Neuronal stem cell (in vitro differentiated cells): ENCODE results near the gene SCGB1A1.

Experiments used
- DNase-seq: peaks from one replicate; pipeline ENCODE4 v3.0.0-alpha.2; 2013; ENCODE audit warnings: low spot score
- H2AFZ ChIP-seq: one replicate; pipeline ENCODE4 v1.6.1; 2013; ENCODE audit warnings: mild to moderate bottlenecking, low read length, inconsistent platforms
- H2AK5ac ChIP-seq: 2 replicates; pipeline ENCODE4 v1.6.1; 2013; ENCODE audit warnings: low read depth, mild to moderate bottlenecking, inconsistent platforms, low read length, moderate library complexity, mixed read lengths
- H2BK120ac ChIP-seq: 2 replicates; pipeline ENCODE4 v1.6.1; 2013; ENCODE audit warnings: low read depth, mild to moderate bottlenecking, inconsistent platforms, low read length, moderate library complexity, mixed read lengths
- H2BK12ac ChIP-seq: one replicate; pipeline ENCODE4 v1.6.1; 2013; ENCODE audit warnings: low read length, inconsistent platforms
- H2BK15ac ChIP-seq: 2 replicates; pipeline ENCODE4 v1.6.1; 2013; ENCODE audit warnings: mild to moderate bottlenecking, low read length, inconsistent platforms, mixed read lengths
- H2BK5ac ChIP-seq: one replicate; pipeline ENCODE4 v1.6.1; 2013; ENCODE audit warnings: inconsistent platforms, mild to moderate bottlenecking, low read length, moderate library complexity
- H3K14ac ChIP-seq: one replicate; pipeline ENCODE4 v1.6.1; 2013; ENCODE audit warnings: low read length, inconsistent platforms
- H3K18ac ChIP-seq: 2 replicates; pipeline ENCODE4 v1.6.1; 2013; ENCODE audit warnings: low read length, inconsistent platforms
- H3K23ac ChIP-seq: 2 replicates; pipeline ENCODE4 v1.6.1; 2013; ENCODE audit warnings: low read depth, mild to moderate bottlenecking, mixed read lengths, low read length, inconsistent platforms; ENCODE audit not compliant: poor library complexity
- H3K27ac ChIP-seq: replicated peaks from 3 replicates; pipeline ENCODE4 v1.5.1; 2013; ENCODE audit warnings: low read length, inconsistent platforms
- H3K27me3 ChIP-seq, 3 experiments: 2 replicates each; pipeline ENCODE4 v1.6.1; 2013; ENCODE audit warnings: low read length in 3 of 3, mild to moderate bottlenecking in 2 of 3, inconsistent platforms in 1 of 3, low read depth in 1 of 3, mixed read lengths in 1 of 3, moderate library complexity in 1 of 3; ENCODE audit not compliant: control insufficient read depth in 3 of 3, insufficient read depth in 3 of 3
- H3K36me3 ChIP-seq, 2 donors: replicated peaks in 1 of 2; 2 replicates each; pipeline ENCODE4 v1.6.1; 2013; ENCODE audit warnings: low read length in 2 of 2; ENCODE audit not compliant: control insufficient read depth in 2 of 2, insufficient read depth in 2 of 2
- H3K4ac ChIP-seq: 2 replicates; pipeline ENCODE4 v1.6.1; 2013; ENCODE audit warnings: inconsistent platforms, mild to moderate bottlenecking, low read length, moderate library complexity
- H3K4me1 ChIP-seq, 2 donors: 1 replicate in 1 of 2; 2 replicates in 1 of 2; pipeline ENCODE4 v1.6.1; 2013; ENCODE audit warnings: low read length in 2 of 2, low read depth in 1 of 2; ENCODE audit not compliant: control insufficient read depth in 2 of 2, insufficient read depth in 1 of 2
- H3K4me2 ChIP-seq: one replicate; pipeline ENCODE4 v1.6.1; 2013; ENCODE audit warnings: mild to moderate bottlenecking, low read length, inconsistent platforms; ENCODE audit not compliant: insufficient read depth, poor library complexity, severe bottlenecking
- H3K4me3 ChIP-seq, 2 donors: 2 replicates each; pipeline ENCODE4 v1.5.1; 2013; ENCODE audit warnings: low read length in 2 of 2, mild to moderate bottlenecking in 2 of 2, inconsistent platforms in 1 of 2, moderate library complexity in 1 of 2
- H3K79me1 ChIP-seq: one replicate; pipeline ENCODE4 v1.6.1; 2013; ENCODE audit warnings: low read depth, mild to moderate bottlenecking, inconsistent platforms, low read length, moderate library complexity
- H3K9ac ChIP-seq: one replicate; pipeline ENCODE4 v1.6.1; 2013; ENCODE audit warnings: mild to moderate bottlenecking, low read depth, low read length, inconsistent platforms; ENCODE audit not compliant: poor library complexity
- H3K9me3 ChIP-seq, 2 donors: replicated peaks in 1 of 2; 2 replicates each; pipeline versions ENCODE3 to v1.6.1; 2013; ENCODE audit warnings: low read length in 2 of 2, mild to moderate bottlenecking in 2 of 2, inconsistent platforms in 1 of 2, low read depth in 1 of 2, mixed read lengths in 1 of 2, moderate library complexity in 1 of 2; ENCODE audit not compliant: control insufficient read depth in 2 of 2, insufficient read depth in 1 of 2
- H4K8ac ChIP-seq: one replicate; pipeline ENCODE4 v1.6.1; 2013; ENCODE audit warnings: low read depth, mild to moderate bottlenecking, inconsistent platforms, low read length, moderate library complexity
- H4K91ac ChIP-seq: one replicate; pipeline ENCODE4 v1.6.1; 2013; ENCODE audit warnings: low read length, low read depth, mild to moderate bottlenecking, inconsistent platforms; ENCODE audit not compliant: poor library complexity
- WGBS, 2 donors: extraction: QIAGEN DNeasy Blood & Tissue Kit; methylation state at CpG; one replicate each; pipeline ENCODE4 v1.1.7; 2013; ENCODE audit warnings: missing lambda C conversion rate in 2 of 2, mixed read lengths in 1 of 2; ENCODE audit not compliant: insufficient read length in 2 of 2, insufficient replicate concordance in 1 of 2; ENCODE audit errors: extremely low coverage in 2 of 2; 5-methylcytosine and 5-hydroxymethylcytosine counted together

The SCGB1A1 gene

DNA sequence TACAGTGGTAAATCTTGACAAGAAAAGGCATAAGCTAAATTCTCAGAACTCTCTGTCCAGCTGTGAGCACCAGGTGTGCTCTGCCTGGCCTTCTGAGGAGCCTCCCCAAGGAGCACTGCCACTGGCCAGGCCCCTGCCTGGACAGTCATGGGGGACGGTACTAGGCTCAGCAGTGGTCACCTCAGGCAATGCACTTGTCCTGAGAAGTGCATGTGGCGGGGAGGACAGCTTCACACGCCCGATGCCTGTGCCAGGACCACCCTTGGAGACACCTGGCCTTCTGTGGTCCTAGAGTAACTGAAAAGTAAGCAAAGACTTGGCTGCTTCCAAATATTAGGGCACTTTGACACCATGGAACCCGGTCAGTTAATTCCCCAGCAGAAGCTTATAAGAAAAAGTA is 28.6 kb upstream of the SCGB1A1 start:
- WGBS, 2 donors, result no CpG with 5 or more reads among the region's 5 CpGs
- no peak overlapping the region for H4K91ac ChIP-seq

GRCh38 chr11:62390722-62391121 is 28.1 kb upstream of the SCGB1A1 start:
- no peak overlapping the region for H2BK12ac ChIP-seq
- DNase-seq, result no peak
- H3K14ac ChIP-seq, result no peak overlapping the region
- no CpG with 5 or more reads among the region's 1 CpG for WGBS, 2 donors
- H3K4me3 ChIP-seq, result no peak overlapping the region
- H2BK15ac ChIP-seq, result no peak overlapping the region
- H3K18ac ChIP-seq, result no peak overlapping the region
- H3K4ac ChIP-seq, result no peak overlapping the region
- H3K79me1 ChIP-seq, result no peaks in the 10 kb centered on the region
- no peak overlapping the region for H4K91ac ChIP-seq
- H3K23ac ChIP-seq, result no peak overlapping the region
- no peak overlapping the region for H3K9ac ChIP-seq
- H2AFZ ChIP-seq, result no peak overlapping the region
- peaks cover 3 to 5% of the 10 kb centered on the region in 2 donors for H3K36me3 ChIP-seq
- H3K27me3 ChIP-seq, result no peaks in the 10 kb centered on the region
- H4K8ac ChIP-seq, result no peak overlapping the region
- H3K9me3 ChIP-seq, result no peaks in the 10 kb centered on the region
- H2BK120ac ChIP-seq, result no peak overlapping the region
- H2BK5ac ChIP-seq, result no peak overlapping the region
- H2AK5ac ChIP-seq, result no peak overlapping the region
- no peak overlapping the region for H3K4me2 ChIP-seq
- H3K4me1 ChIP-seq, result peaks cover 2 to 3% of the 10 kb centered on the region in 2 donors
- H3K27ac ChIP-seq, result no peak overlapping the region

More for the DNA sequence above, 28.6 kb upstream of the SCGB1A1 start:
- H2BK12ac ChIP-seq, result no peak overlapping the region
- H2BK15ac ChIP-seq, result no peak overlapping the region
- no peak overlapping the region for H2BK120ac ChIP-seq
- H3K27ac ChIP-seq, result no peak overlapping the region
- peaks cover 3 to 5% of the 10 kb centered on the region in 2 donors for H3K36me3 ChIP-seq
- no peaks in the 10 kb centered on the region for H3K79me1 ChIP-seq
- H3K4me3 ChIP-seq, result no peak overlapping the region
- no peak overlapping the region for H3K9ac ChIP-seq
- DNase-seq, result no peak
- H3K18ac ChIP-seq, result no peak overlapping the region
- H3K27me3 ChIP-seq, result no peaks in the 10 kb centered on the region
- no peak overlapping the region for H3K4me2 ChIP-seq
- H3K4ac ChIP-seq, result no peak overlapping the region
- peaks cover 1 to 2% of the 10 kb centered on the region in 2 donors for H3K4me1 ChIP-seq
- no peak overlapping the region for H3K23ac ChIP-seq
- H4K8ac ChIP-seq, result no peak overlapping the region
- no peak overlapping the region for H2AK5ac ChIP-seq
- no peak overlapping the region for H3K14ac ChIP-seq
- no peaks in the 10 kb centered on the region for H3K9me3 ChIP-seq
- no peak overlapping the region for H2BK5ac ChIP-seq
- H2AFZ ChIP-seq, result no peak overlapping the region

DNA sequence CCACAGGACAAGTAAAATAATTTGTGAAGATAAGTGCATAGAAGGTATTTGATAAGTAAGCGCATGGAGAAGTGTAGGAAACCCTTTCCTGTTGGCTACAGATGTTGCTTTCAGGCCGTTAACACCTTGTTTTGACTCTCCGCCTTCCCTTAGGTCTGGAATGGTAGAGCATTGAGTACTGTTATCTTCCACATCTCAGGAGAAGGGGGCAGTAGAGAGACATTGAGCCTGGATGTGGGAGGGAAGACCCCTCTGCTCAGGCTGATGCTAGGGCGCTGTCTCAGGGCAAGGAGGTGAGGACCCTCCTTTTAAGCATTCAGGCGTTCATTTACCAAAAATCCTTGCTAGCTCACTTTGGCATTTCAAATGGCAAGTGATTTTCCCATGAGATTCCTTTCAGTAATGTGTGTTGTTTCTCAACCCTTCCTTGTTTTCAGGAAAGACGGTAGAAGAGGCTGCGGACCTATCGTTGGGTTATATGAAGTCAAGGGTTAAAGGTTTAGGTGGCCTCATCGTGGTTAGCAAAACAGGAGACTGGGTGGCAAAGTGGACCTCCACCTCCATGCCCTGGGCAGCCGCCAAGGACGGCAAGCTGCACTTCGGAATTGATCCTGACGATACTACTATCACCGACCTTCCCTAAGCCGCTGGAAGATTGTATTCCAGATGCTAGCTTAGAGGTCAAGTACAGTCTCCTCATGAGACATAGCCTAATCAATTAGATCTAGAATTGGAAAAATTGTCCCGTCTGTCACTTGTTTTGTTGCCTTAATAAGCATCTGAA is 27.0 kb upstream of the SCGB1A1 start:
- Histone ChIP-seq H4K91ac (no peak overlapping the region), H2BK5ac (no peak overlapping the region), H3K4me3 (no peak overlapping the region), H3K14ac (no peak overlapping the region), H3K18ac (no peak overlapping the region), H2BK15ac (no peak overlapping the region), H3K79me1 (no peaks in the 10 kb centered on the region), H2AFZ (no peak overlapping the region), H3K4me1 (peaks cover 2 to 3% of the 10 kb centered on the region in 2 donors), H3K9ac (no peak overlapping the region), H3K23ac (no peak overlapping the region), H3K36me3 (peaks cover 3 to 5% of the 10 kb centered on the region in 2 donors), H3K4ac (no peak overlapping the region), H3K4me2 (no peak overlapping the region), H2AK5ac (no peak overlapping the region), H3K27ac (no peak overlapping the region), H3K27me3 (no peaks in the 10 kb centered on the region), H2BK120ac (no peak overlapping the region), H2BK12ac (no peak overlapping the region), H4K8ac (no peak overlapping the region), H3K9me3 (no peaks in the 10 kb centered on the region)
- WGBS, 2 donors, result no CpG with 5 or more reads among the region's 16 CpGs
- no peak for DNase-seq

DNA sequence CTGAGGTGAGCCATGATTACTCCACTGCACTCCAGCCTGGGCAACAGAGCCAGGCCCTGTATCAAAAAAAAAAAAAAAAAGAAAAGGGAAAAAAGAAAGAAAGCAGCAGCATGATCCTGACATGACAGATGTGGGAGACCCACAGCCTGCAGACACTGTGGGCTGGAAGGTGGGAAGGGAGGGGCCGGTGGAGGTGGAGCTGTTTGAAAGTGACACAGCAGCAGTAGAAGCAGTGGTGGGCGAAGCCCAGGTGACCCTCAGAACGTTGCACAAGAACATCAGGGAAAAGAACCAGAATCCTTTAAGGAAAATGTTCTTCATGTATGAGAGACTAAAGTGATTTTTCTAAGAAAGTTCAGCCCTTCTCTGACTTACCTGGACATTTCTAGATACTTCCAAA is 26.3 kb upstream of the SCGB1A1 start:
- no peak overlapping the region for H3K9ac ChIP-seq
- no peak overlapping the region for H2BK120ac ChIP-seq
- peaks cover 2 to 3% of the 10 kb centered on the region in 2 donors for H3K4me1 ChIP-seq
- H3K4ac ChIP-seq, result no peak overlapping the region
- no peak overlapping the region for H3K4me3 ChIP-seq
- H4K8ac ChIP-seq, result no peak overlapping the region
- no peak overlapping the region for H4K91ac ChIP-seq
- H2BK15ac ChIP-seq, result no peak overlapping the region
- no peaks in the 10 kb centered on the region for H3K79me1 ChIP-seq
- no peak overlapping the region for H3K27ac ChIP-seq
- H2AFZ ChIP-seq, result no peak overlapping the region
- no peak overlapping the region for H3K4me2 ChIP-seq
- no CpG with 5 or more reads among the region's 3 CpGs for WGBS, 2 donors
- no peak overlapping the region for H2BK5ac ChIP-seq
- no peaks in the 10 kb centered on the region for H3K27me3 ChIP-seq
- no peak overlapping the region for H3K18ac ChIP-seq
- no peak overlapping the region for H2AK5ac ChIP-seq
- H2BK12ac ChIP-seq, result no peak overlapping the region
- H3K36me3 ChIP-seq, result peaks cover 3 to 5% of the 10 kb centered on the region in 2 donors
- no peak overlapping the region for H3K23ac ChIP-seq
- H3K14ac ChIP-seq, result no peak overlapping the region
- no peak for DNase-seq
- no peaks in the 10 kb centered on the region for H3K9me3 ChIP-seq
